ENCODE results near the gene TAOK1.
"Not testable (repeated sequence)": the region's sequence is repeated elsewhere in the genome, so short reads cannot be mapped to it uniquely, and the experiment has no call there.

Gene TAOK1

DNA sequence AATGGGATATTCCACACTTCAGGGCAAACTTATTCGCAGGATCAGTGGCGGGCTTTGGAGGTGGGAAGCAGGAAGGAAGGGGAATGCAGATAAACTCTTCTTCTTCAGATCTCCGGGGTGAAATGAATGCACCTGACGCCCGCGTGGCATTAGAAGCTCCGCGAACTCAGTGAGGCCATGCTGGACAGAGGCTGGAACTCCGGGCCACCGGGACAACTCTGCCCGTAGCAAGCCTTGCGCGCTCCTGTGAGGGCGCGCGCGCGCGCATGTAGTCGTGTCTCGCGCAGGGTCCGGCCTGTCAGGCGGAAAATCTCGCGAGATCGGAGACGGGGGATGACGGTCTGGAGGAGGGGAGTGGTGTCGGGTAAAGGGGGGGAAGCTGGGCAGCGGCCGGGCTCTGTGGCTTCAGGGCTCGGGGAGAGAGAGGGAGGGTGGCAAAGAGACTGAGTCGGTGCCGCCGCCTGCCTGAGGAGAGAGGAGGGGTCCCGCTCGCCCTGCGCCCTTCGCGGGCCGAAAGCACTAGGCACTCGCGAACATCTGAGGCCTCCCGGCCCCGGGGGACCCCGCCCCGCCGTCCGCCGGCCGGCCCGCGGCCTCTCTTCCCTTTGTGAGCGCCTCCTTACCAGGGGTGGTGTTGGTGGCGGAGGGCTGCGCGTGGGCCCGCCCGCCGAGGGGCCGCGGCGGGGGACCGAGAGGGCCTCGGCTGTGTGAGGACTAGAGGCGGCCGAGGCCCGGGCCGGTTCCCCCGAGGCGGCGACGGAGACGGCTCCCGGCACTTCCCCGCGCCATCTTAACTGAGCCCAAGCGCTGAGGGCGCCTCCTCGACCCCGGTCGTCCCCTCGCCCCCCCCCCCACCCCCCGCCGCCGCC, at the start of gene TAOK1:
TSS of gene TAOK1 (plus strand) at position 382 of the 869 bp plus-strand sequence. CDS start 61,186 bp downstream, outside the sequence.
- in situ Hi-C loops (cut with HindIII; ENCODE audit: low sequenced_read_pairs), result loop anchor here (5.0 kb wide), 1 partner anchor 57 kb away; no protein-coding TSS in a partner anchor

DNA sequence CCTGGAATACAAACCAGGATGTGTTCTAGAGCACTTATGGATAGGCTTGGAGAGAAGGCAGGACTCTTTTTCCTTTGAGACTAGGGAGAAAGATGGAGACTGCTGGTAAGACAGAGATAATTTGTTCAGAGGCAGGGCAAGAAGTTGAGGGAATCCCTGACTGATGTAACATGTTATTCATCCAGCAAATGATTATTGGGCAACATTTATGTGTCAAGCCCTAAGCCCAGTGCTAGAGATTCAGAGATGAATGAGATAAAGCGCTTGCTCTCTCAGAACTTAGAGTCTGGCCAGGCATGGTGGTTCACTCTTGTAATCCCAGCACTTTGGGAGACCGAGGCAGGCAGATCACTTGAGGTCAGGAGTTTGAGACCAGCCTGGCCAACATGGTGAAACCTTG, 48.4 kb upstream of the TAOK1 start:
- in situ Hi-C loops (cut with HindIII; ENCODE audit: low sequenced_read_pairs), result no loop called here

DNA sequence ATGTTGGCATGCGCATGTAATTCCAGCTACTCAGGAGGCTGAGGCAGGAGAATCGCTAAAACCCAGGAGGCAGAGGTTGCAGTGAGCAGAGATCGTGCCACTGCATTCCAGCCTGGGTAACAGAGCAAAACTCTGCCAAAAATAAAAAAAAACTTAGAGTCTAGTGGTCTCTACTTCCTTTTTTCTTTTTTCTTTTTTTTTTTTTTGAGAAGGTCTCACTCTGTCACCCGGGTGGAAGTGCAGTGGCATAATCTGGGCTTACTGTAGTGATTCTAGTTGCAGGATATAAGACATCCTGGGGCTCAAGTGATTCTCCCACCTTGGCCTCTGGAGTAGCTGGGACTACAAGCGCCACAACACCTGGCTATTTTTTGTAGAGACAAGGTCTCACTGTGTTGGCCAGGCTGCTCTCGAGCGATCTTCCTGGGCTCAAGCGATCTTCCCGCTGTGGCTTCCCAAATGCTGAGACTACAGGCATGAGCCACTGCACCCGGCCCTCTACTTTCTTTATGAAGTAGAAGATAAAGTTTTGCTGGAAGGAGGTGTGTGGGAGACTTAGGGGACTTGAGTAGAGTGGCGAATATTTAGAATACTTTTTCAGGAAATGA, 47.9 kb upstream of the TAOK1 start:
- in situ Hi-C loops (cut with HindIII; ENCODE audit: low sequenced_read_pairs), result no loop called here

DNA sequence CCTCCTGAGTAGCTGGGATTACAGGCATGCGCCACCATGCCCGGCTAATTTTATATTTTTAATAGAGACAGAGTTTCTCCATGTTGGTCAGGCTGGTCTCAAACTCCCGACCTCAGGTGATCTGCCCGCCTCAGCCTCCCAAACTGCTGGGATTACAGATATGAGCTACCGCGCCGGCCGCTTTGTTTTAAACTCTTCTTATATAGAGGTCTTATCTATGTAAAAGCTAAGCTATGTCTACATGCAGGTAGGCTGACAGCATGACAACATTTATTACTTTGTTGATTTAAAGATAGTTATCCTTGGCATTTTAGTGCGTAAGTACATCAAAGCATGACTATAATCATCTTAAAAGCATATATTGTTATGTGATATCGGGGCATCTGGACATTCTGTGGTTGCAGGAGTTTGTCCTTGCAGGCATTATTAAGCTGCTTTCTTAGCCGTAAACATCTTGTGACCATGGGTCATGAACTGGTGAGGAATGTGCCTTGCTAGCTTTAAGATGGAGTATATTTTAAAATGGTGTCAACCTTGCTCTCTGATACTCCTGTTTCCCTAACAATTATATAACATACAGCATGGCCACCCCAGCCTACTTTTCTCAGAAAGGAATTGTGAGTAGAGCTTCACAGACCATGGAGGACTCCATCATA, 45.8 kb upstream of the TAOK1 start:
- in situ Hi-C loops (cut with HindIII; ENCODE audit: low sequenced_read_pairs), result no loop called here

DNA sequence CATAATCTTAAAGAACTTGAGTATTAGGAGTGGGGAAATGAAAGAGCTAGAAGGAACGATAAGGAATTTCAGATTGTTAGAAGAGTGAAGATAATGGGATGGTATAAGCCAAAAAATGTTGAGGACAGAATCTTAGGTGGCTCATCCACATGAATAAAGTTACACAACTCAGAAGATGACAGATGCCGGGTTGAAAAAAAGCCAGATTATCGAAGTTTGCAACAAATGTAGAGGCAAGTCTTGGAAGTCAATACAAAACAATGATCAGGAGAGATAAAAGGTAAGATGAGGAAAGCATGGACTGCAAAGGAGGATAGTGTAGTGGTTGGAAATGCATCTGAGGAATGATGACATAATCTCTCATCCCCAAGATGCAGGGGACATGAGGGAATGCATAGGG, 45.1 kb upstream of the TAOK1 start:
- in situ Hi-C loops (cut with HindIII; ENCODE audit: low sequenced_read_pairs), result no loop called here

DNA sequence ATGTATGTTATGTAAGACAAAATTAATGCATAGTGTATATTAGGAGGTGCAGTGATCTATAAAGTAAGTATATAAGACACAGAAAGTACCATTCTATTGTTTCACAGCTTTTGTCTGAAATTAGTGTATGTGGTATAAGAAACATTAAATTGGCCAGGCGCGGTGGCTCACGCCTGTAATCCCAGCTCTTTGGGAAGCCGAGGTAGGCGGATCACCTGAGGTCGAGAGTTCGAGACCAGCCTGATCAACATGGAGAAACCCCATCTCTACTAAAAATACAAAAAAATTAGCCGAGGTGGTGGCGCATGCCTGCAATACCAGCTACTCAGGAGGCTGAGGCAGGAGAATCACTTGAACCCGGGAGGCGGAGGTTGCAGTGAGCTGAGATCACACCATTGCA, 44.7 kb upstream of the TAOK1 start:
- in situ Hi-C loops (cut with HindIII; ENCODE audit: low sequenced_read_pairs), result not testable (repeated sequence)

DNA sequence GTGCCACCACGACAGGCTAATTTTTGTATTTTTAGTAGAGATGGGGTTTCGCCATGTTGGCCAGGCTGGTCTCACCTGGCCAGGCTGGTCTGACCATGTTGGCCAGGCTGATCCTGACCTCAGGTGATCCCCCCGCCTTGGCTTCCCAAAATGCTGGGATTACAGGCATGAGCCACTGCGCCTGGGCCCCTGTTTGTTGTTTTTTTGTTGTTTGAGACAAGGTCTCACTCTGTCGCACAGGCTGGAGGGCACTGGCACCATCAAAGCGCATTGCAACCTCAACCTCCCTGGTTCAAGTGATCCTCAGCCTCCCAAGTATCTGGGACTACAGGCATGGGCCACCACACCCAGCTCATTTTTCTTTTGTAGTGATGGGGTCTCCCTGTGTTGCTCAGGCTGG, 43.7 kb upstream of the TAOK1 start:
- in situ Hi-C loops (cut with HindIII; ENCODE audit: low sequenced_read_pairs), result no loop called here

DNA sequence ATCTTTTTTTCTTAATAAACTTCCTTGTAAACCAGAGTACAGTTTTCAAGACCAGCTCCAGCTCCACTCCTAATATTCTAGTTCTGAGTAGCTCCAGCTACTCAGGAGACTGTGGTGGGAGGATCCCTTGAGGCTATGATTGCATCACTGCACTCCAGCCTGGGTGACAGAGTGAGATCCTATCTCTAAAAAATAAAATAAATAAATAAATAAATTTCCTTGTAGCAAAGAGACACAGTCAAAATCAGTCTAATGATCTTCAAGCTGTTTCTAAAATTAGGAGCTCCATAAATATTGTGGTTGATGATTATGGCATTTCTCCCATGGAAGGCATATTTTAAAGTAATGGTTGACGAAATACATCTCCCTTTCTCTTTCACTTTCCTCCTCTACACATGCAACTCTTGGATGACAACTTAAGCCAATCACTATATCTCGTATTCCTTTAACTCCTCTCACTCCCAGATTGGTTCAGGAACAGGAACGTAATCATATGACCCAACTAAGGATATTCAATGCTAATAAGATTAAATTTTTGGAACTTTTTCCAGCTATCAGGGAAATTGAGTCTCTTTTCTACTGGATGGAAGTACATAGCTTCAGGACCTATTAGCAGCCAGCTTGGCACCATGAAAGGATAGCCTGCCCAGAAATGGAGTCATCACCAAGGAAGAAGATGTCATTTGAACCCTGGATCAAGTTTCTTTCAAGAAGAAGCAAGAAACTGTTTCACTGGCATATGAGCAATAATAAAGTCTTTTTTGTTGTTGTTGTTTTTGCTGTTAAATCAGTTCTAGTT, 42.1 kb upstream of the TAOK1 start:
- in situ Hi-C loops (cut with HindIII; ENCODE audit: low sequenced_read_pairs), result no loop called here

DNA sequence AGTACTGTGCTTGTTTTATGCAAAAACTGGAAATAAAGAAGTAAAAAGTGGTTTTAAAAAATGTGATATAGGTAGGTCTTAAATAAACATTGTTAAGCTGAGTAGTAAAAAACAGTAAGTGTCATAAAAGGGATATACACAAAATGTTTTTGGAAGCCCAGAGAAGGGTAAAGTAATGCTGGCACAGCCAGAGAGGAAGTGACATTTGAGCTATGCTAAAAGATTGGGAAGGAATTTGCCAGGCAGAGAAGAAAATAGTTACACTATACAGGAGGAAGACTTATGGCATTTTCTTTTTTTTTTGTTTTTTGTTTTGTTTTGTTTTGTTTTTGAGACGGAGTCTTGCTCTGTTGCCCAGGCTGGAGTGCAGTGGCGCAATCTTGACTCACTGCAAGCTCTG, 40.8 kb upstream of the TAOK1 start:
- in situ Hi-C loops (cut with HindIII; ENCODE audit: low sequenced_read_pairs), result no loop called here

DNA sequence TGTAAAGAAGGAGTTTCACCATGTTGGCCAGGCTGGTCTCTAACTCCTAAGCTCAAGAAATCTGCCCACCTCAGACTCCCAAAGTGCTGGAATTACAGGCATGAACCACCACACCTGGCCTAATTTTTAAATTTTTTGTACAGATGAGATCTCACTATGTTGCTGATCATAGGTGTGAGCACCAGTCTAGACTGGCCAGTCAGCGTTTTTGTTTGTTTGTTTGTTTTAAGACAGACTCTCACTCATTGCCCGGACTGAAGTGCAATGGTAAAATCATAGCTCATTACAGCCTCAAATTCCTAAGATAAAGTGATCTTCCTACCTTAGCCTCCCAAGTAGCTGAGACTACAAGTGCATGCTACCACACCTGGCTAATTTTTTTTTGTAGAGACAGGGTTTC, 38.0 kb upstream of the TAOK1 start:
- in situ Hi-C loops (cut with HindIII; ENCODE audit: low sequenced_read_pairs), result no loop called here

DNA sequence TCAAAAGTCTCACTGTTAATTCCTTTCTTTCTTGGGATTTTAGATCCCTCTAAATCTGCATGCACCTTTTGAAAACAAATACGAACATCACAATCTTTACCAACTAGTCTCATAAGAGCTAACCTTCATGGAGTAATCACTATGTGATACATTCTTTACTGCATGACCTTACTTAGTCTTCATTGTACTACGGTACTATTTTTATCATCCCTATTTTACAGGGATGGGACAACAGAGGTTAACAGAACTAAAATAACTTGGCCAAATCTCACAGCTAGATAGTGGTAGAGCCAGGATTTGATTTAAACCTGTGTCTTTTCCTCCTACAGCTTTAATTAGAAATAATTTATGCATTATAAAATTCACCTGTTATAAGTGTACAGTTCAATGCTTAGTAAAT, 32.9 kb upstream of the TAOK1 start:
- in situ Hi-C loops (cut with HindIII; ENCODE audit: low sequenced_read_pairs), result no loop called here

DNA sequence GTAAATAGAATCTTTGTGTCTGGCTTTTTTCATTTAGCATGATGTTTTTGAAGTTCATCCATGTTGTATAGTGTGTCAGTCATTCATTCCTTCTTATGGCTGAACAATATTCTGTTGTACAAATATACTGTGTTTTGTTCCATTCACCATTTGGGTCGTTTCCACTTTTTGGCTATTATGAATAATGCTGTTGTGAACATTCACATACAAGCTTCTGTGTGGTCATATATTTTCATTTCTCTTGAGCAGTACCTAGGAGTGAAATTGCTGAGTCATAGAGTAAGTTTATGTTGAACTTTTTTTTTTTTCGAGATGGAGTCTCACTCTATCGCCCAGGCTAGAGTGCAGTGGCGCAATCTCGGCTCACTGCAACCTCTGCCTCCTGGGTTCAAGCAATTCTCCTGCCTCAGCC, 32.3 kb upstream of the TAOK1 start:
- in situ Hi-C loops (cut with HindIII; ENCODE audit: low sequenced_read_pairs), result no loop called here

DNA sequence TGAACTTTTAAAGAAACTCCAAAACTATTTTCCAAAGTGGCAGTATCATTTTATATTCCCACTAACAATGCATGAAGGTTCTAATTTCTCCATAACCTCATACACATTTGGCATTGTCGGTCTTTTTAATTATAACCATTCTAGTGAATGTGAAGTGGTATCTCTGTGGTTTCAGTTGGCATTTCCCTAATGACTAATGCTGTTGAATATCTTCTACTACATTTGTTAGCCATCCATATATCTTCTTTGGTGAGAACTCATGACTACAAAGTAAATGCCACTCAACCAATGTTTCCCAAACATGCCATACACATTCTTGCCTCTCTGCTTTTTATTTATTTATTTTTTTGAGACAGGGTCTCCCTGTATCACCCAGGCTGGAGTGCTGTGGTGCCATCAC, 31.7 kb upstream of the TAOK1 start:
- in situ Hi-C loops (cut with HindIII; ENCODE audit: low sequenced_read_pairs), result no loop called here

DNA sequence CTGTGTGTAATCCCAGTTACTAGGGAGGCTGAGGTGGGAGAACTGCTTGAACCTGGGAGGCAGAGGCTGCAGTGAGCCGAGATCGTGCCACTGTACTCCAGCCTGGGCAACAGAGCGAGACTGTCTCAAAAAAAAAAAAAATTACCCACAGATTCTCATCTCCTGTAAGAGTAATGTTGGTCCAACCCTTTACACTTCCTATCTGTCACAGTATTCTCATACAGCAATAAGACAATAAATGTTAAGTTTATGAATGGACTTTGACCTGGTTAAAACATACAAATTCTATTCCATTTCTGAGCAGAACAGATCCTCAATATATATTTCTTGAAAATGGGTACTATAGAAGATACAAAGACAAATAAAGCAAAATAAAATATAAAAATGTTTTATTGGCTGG, 30.4 kb upstream of the TAOK1 start:
- in situ Hi-C loops (cut with HindIII; ENCODE audit: low sequenced_read_pairs), result loop anchor here (5.0 kb wide), 1 partner anchor 183 kb away; no protein-coding TSS in a partner anchor

DNA sequence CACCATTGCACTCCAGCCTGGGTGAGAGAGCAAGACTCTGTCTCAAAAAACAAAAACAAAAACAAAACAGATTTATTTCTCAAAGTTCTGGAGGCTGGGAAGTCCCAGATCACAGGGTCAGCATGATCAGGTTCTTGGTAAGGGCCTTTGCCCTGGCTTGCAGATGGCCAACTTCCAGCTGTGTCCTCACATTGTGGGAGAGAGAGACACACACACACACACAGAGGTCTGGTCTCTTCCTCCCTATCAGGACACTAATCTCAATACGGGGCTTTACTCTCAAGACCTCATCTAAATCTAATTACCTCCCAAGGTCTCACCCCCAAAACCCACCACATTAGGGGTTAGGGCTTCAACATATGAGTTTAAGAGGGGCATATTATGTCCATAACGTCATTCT, 26.4 kb upstream of the TAOK1 start:
- in situ Hi-C loops (cut with HindIII; ENCODE audit: low sequenced_read_pairs), result loop anchor here (5.0 kb wide), 1 partner anchor 179 kb away; no protein-coding TSS in a partner anchor

DNA sequence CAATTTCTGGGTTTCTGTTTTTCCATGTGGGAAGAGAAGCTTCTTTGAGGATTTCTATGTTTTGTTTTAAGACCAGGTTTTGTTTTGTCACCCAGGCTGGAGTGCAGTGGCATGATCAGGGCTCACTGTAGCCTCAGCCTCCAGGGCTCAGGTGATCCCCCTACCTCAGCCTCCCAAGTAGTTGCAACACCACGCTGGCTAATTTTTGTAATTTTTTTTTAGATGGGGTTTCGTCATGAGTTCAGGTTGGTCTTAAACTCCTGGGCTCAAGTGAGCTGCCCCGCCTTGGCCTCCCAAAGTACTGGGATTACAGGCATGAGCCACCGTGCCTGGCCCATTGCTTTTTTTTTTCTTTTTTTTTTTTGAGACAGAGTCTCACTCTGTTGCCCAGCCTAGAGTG, 25.5 kb upstream of the TAOK1 start:
- in situ Hi-C loops (cut with HindIII; ENCODE audit: low sequenced_read_pairs), result loop anchor here (5.0 kb wide), 1 partner anchor 178 kb away; no protein-coding TSS in a partner anchor

DNA sequence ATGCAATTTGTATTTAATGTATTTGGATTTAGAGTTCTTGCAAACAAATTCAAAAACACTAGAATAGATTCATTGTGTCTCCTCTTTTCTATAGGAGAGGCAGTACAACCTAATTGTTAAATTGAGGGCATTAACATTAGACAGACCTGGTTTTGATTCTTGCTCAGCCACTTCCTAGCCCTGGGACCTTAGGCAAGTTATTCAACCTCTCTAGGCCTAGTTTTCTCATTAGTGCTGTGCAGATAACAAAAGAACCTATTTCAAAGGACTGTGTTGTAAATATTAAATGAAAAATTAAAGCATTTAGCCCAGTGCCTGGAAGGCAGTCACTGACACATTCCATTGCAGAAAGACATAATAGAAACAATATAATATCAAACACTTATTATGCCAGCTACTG, 22.0 kb upstream of the TAOK1 start:
- in situ Hi-C loops (cut with HindIII; ENCODE audit: low sequenced_read_pairs), result no loop called here

DNA sequence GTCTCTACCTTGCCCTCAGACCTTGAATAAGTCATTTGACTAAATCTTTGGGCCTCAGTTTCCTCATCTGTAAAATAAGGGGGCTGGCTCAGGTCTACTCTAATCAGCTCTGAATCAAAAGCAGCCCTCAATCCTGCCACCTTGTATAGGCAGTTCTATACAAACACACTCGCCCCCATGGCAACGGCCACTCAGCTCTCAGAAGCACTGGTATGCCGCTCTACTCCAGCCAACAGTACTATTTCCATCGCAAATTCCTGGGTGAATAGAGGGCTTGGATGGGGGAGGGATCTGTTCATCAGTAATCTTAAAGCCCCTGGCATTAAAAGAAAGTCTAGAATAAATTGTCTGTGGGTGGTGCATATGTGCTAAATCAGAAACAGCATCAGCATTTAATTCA, 21.2 kb upstream of the TAOK1 start:
- in situ Hi-C loops (cut with HindIII; ENCODE audit: low sequenced_read_pairs), result no loop called here

DNA sequence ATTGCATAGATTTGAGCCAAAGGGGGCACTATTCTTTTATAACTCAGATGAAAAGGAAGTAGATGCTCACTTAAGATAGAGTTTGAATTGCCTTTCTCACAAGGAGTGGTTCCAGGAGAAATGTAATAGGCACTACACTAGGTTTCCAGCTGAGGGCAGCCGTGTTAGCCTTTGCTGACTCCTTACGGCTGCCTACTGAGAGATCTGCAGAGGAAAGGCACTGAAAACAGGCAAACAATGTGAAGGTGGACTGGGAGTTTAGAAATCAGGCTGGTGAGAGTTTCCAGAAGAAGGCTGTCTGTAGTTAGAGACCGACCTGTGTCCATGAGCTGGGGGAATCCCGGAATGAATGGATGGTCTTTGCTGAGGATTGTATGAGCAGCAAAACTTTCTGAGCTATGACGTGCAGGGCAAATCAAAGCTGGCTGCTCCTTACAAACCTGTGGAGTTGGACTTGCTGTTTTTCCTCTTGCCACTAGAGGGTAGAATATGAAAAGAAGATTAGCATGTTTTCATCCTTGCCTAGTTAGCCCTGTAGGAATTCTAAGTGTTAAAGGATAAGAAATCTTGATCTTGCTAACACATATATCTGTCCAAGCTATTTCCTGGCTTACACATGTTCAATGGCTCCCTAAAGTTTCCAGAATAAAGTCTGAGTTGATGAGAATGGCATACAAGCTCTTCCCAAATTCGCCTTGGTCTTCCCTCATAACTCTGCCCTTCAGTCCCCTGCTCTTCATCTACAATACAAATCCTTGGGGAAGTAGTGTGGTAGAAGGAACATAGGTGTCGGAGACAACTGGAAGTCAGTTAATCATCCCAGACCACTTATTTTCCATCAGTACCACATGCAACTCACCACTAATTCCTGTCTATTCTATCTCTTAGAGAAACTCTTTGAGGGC, 20.1 kb upstream of the TAOK1 start:
- in situ Hi-C loops (cut with HindIII; ENCODE audit: low sequenced_read_pairs), result no loop called here
